NCI-H128 (cell line): ENCODE measurements around the gene GPS1.

Source experiments
- DNase-seq: peaks from one replicate; lab custom pipeline; 2025; ENCODE audit not compliant: unreplicated experiment; lab: John Stamatoyannopoulos, UW

Gene GPS1

GRCh38 chr17:82041144-82041814, 10.4 kb upstream of the GPS1 start:
- DNase-seq: no peak

- DNase-seq: no peak
Observed at GRCh38 chr17:82042649-82043048, 9.0 kb upstream of the GPS1 start.

- DNase-seq: no peak
Observed at GRCh38 chr17:82043507-82043906, 8.2 kb upstream of the GPS1 start.

- no peak for DNase-seq
Observed at GRCh38 chr17:82045936-82046484, 5.7 kb upstream of the GPS1 start.

- DNase-seq: no peak
Observed at GRCh38 chr17:82046903-82047302, 4.8 kb upstream of the GPS1 start.

GRCh38 chr17:82047379-82047778, 4.3 kb upstream of the GPS1 start:
- no peak for DNase-seq

- DNase-seq: no peak
Observed at GRCh38 chr17:82047914-82048570, 3.7 kb upstream of the GPS1 start.

GRCh38 chr17:82048571-82048971, 3.1 kb upstream of the GPS1 start:
- no peak for DNase-seq

- no peak for DNase-seq
Observed at GRCh38 chr17:82049106-82049505, 2.6 kb upstream of the GPS1 start.

- DNase-seq: no peak
Observed at GRCh38 chr17:82049521-82049971, 2.2 kb upstream of the GPS1 start.

GRCh38 chr17:82050152-82050760, 1.4 kb upstream of the GPS1 start:
- no peak for DNase-seq

GRCh38 chr17:82050761-82051641, 697 bp upstream of the GPS1 start:
- DNase-seq: no peak

- DNase-seq: no peak
Observed at GRCh38 chr17:82052638-82053059, 951 bp downstream of the GPS1 start.

GRCh38 chr17:82053130-82053529, 1.4 kb downstream of the GPS1 start:
- DNase-seq: no peak

- DNase-seq: no peak
Observed at GRCh38 chr17:82053556-82054263, 2.0 kb downstream of the GPS1 start.

GRCh38 chr17:82054351-82055022, 2.8 kb downstream of the GPS1 start:
- no peak for DNase-seq

GRCh38 chr17:82055023-82055964, 3.6 kb downstream of the GPS1 start:
- DNase-seq: no peak

GRCh38 chr17:82055965-82056728, 4.4 kb downstream of the GPS1 start:
- no peak for DNase-seq
